ENCODE measurements around the gene CDH12. TPM values are rescaled to one million over a fixed set of nuclear protein-coding genes. Genes with fewer than 3 reads are reported as not detected.
"Not testable (repeated sequence)": the region's sequence is repeated elsewhere in the genome, so short reads cannot be mapped to it uniquely, and the experiment has no call there.

Gene CDH12
- total RNA-seq, 1 experiment from 2014 or later, result not detected

GRCh38 chr5:21985799-21986198 is 867.3 kb downstream of the CDH12 start:
- in situ Hi-C loops (cut with HindIII; ENCODE audit: low sequenced_read_pairs), result not testable (repeated sequence)

DNA sequence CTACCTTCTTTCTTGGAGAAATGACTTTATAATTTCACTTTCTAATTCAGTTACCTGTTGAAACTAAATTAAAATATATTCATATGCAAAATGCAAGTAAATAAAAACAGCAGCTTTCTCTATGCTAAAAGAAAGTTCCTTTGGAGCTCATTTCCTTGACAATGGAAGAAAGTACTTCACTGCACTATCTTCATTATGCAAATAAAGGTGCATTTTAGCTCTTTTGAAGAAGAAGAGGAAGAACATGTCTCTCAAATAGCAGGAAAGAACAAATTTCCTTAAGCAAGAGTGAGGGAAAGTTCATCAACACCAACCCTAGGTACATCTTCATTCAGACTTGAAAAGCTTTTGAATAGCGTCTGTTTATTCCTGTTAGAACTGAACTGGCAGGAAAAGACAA is 901.6 kb downstream of the CDH12 start:
- DNase-seq (ENCODE audit: low spot score); in situ Hi-C loops (cut with HindIII; ENCODE audit: low sequenced_read_pairs): not testable (repeated sequence)

More at GRCh38 chr5:21985799-21986198, 867.3 kb downstream of the CDH12 start:
- DNase-seq (ENCODE audit: low spot score), result not testable (repeated sequence)

DNA sequence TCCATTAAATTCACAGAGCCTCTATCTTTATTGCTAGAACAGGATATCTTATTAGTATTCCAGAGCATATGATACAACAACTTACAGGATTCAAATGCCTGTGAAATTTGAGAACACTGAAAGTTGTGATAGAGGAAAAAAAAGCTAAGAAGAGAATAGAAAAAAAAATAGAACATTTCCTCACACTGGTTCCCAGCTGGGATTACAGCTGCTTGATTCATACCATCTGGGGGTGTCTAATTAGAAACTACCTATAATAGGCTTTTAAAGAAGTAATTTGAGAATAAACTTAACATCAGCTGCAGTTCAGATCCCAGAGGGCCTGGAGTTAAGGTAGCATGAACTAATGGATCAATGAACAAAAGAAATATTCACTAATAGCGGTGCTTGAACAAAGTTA is 922.0 kb downstream of the CDH12 start:
- in situ Hi-C loops (cut with HindIII; ENCODE audit: low sequenced_read_pairs), result no loop called here

DNA sequence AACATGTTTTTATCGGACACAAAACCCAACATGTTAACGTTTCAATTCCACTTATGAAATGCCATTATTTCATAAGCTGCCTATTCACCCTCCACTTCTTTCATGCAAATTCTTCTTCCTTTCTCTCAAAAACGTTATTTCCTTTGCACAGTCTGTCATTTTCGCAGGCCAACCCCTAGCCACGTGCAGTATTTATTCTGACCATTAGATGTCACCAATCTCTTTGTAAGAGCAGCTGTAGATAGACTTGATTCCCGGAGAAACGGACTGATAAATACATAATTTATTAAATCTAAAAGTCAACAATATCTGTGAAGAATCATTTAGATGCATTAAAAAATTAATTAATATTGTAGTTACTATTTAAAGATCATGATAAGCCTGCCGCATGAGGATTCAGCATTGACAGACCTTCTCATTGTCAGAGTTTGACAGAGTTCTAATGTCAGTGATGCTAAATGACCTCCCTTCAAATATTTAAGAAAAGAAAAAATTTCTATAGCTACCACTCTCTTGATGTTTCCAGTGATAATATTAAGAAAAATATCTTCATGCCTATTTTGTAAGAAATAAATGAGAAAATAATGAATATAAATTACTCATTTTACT is 933.6 kb downstream of the CDH12 start:
- in situ Hi-C loops (cut with HindIII; ENCODE audit: low sequenced_read_pairs), result no loop called here
- DNase-seq (ENCODE audit: low spot score), result peak; percentile 70

More for the DNA sequence above, 922.0 kb downstream of the CDH12 start:
- DNase-seq (ENCODE audit: low spot score), result no peak

DNA sequence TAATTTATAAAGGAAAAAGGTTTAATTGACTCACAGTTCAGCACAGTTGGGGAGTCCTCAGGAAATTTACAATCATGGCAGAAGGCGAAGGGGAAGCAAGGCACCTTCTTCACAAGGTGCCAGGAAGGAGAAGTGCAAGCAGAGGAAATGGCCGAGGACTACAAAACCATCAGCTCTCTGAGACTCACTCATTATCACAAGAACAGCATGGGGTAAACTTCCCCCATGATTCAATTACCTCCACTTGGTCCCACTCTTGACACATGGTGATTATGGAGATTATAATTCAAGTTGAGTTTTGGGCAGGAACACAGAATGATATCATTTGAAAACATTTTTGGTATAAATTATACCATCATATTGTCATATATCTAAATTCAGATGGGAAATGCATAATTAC is 934.7 kb downstream of the CDH12 start:
- no peak for DNase-seq (ENCODE audit: low spot score)
- in situ Hi-C loops (cut with HindIII; ENCODE audit: low sequenced_read_pairs), result no loop called here

DNA sequence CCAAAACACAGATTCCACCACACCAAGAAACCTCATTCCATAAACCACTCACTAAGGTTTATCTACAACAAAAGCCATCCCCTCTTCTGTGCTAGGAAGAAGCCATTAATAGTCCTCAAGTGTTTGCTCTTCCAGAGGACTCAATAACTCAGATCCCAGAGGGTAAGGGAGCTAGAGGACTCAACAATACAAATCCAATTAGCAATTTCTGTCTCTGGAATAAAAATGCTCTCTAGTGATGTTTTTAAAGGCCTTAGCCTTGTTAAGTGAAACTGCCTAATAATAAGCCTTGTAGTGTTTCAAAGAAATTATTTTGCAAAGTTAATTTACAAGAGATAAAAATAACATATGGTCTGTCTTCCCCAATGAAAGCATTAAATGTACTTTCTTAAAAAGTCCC is 942.4 kb downstream of the CDH12 start:
- DNase-seq (ENCODE audit: low spot score), result no peak
- in situ Hi-C loops (cut with HindIII; ENCODE audit: low sequenced_read_pairs), result no loop called here

GRCh38 chr5:21895766-21896350 is 957.3 kb downstream of the CDH12 start:
- no peak for DNase-seq (ENCODE audit: low spot score)
- in situ Hi-C loops (cut with HindIII; ENCODE audit: low sequenced_read_pairs), result no loop called here

GRCh38 chr5:21893161-21893560 is 960.0 kb downstream of the CDH12 start:
- in situ Hi-C loops (cut with HindIII; ENCODE audit: low sequenced_read_pairs), result no loop called here
- DNase-seq (ENCODE audit: low spot score), result no peak

DNA sequence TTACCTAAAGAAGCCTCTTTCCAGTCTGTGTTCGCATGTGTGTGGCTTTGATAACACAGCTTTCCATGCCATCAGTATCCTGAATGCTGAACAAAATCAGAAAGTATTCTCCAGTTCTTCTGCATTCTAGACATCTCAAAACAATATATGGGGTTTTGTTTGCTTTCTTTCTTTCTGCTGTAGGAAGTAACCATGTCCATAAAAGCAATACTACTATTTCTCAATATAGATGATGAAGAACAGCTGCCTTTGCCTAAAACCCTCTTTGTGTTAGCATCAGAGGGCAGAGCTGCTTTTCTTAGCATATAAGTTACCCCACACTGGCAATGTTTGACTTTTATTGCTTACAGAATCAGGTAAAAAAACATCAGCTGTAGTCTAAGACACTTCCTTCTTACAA is 963.6 kb downstream of the CDH12 start:
- DNase-seq (ENCODE audit: low spot score), result no peak
- in situ Hi-C loops (cut with HindIII; ENCODE audit: low sequenced_read_pairs), result no loop called here

DNA sequence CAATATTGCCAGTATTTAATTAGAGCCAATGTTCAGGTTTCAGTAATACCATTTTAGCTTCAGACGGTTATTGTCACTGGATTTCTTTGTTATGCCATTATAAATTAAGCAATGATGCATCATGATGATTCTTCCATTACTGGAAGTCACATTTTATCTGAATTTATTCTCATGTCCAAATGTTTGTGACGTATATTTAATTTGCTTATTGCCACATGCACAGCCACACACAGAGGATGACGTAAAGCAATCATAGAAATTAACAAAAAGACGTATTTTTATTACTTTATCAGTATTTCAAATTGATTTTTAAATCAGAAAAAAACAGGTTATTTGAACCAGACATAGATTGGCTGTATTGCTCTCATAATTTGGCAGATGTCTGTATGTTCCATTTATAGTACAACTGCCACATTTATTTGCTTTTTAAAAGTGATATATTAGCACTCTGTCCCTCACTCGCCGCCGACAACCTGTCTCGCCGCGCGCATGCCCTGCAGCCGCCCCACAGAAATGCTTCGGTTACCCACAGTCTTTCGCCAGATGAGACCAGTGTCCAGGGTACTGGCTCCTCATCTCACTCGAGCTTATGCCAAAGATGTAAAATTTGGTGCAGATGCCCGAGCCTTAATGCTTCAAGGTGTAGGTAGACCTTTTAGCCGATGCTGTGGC is 970.9 kb downstream of the CDH12 start:
- DNase-seq (ENCODE audit: low spot score), result no peak
- in situ Hi-C loops (cut with HindIII; ENCODE audit: low sequenced_read_pairs), result no loop called here

DNA sequence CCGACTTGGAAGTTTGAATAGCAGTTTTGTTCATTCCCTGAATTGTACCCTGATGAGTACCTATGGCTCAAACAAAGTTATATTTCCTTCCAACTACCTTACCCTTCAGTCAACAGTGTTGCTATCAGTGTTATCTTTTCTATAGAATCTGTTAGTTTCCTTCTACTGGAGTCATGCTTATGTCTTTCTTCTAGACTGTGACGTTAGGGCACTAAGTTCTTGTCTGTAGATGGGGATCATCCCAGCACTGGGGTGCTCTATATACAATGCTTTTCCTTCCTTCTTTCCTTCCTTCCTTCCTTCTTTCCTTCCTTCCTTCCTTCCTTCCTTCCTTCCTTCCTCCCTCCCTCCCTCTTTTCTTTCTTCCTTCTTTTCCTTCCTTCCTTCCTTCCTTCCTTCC is 973.0 kb downstream of the CDH12 start:
- DNase-seq (ENCODE audit: low spot score), result no peak
- in situ Hi-C loops (cut with HindIII; ENCODE audit: low sequenced_read_pairs), result no loop called here

GRCh38 chr5:21862986-21863385 is 990.2 kb downstream of the CDH12 start:
- DNase-seq (ENCODE audit: low spot score), result peak; percentile 16

DNA sequence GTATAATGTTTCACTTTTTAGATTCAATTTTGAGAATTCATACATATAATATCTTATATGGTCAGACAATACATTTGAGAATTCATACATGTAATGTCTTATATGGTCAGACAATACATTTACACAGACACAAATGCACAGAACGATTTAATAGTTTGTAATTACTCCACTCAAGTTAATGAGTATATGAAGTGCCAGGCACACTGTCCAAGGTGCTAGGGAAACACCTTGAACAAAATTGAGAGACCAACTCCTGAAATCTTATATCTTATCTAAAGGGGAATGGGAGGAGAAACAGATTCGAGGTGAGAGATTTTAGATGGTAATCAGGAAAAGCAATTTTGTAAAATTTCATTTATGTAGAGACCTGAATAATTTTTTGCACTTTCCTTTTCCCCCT is 994.7 kb downstream of the CDH12 start:
- in situ Hi-C loops (cut with HindIII; ENCODE audit: low sequenced_read_pairs), result no loop called here
- DNase-seq (ENCODE audit: low spot score), result no peak

More at GRCh38 chr5:21862986-21863385, 990.2 kb downstream of the CDH12 start:
- in situ Hi-C loops (cut with HindIII; ENCODE audit: low sequenced_read_pairs), result no loop called here

GRCh38 chr5:21856987-21857386 is 996.2 kb downstream of the CDH12 start:
- peak; percentile 1 for DNase-seq (ENCODE audit: low spot score)
- in situ Hi-C loops (cut with HindIII; ENCODE audit: low sequenced_read_pairs), result no loop called here

DNA sequence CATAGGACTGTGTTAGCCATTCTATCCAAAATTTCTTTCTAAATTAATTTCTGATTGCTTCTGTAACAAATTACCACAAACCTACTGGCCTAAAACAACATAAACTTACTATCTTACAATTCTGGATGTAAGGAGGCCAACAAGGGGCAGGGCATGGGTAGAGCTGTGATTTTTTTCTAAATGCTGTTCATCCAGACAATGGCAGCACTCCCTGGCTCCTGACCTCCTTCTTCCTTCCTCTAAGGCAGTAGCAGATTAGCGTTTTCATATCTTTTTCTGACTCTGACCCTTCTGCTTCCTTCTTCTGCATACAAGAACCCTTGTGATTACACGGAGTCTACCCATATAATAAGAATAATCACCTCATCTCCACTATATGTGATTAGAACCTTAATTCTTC is 1005.8 kb downstream of the CDH12 start:
- DNase-seq (ENCODE audit: low spot score), result no peak
- in situ Hi-C loops (cut with HindIII; ENCODE audit: low sequenced_read_pairs), result no loop called here

DNA sequence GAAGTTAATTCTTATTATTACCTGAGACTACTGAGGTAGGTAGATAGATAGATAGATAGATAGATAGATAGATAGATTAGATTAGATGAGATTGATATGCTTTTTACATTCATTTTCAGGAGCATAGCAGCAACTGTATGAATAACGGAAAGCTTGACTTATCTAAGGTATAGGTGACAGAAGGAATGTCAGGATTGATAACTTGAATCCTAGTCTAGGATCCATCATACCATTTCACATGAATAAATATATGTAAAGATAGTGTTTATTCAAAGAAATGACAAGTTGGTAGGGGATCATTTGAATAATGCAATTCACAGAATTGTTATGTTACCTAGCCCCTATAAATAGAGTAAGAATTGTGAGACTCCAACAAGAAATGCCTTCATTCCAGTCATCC is 1008.2 kb downstream of the CDH12 start:
- DNase-seq (ENCODE audit: low spot score), result no peak
- in situ Hi-C loops (cut with HindIII; ENCODE audit: low sequenced_read_pairs), result no loop called here

DNA sequence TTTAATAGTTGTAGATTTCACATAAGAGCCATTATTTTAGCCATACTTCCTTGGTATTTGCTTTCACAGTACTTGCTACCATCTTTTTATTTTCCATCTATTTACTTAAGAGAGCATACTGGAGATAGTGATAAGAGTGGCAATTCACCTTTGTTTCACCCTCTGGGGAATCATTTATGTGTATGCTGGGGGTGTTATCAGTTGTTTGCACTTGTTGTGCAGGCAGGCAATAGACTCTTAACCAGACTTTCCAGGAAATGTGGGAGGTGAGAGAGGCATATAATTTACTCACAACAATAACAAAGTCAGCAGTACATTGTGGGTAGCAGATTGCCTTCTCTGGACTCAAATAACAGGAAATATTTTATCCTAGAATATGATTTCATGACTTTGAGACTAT is 1018.3 kb downstream of the CDH12 start:
- in situ Hi-C loops (cut with HindIII; ENCODE audit: low sequenced_read_pairs), result no loop called here
- DNase-seq (ENCODE audit: low spot score), result no peak

- no peak for DNase-seq (ENCODE audit: low spot score)
- in situ Hi-C loops (cut with HindIII; ENCODE audit: low sequenced_read_pairs), result no loop called here
Observed at GRCh38 chr5:21831145-21831787, 1021.9 kb downstream of the CDH12 start.

DNA sequence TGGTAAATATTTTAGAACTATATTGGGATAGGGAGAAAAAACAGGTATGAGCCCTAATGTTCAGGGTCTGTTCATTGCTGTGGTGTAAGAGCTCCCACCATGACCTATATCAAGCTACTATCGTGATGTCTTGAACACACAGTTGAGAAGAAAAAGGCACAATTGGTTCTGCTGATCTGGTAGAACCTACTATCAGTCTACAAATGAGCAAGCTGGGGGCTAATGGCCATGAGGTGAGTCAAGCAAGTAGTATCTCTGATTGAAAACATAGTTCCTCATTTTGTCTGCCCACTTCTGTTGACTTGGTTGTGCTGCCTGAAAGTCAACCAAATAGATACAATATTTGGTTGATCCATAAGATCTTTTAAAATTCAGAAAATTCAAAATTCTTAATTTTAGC is 1026.3 kb downstream of the CDH12 start:
- DNase-seq (ENCODE audit: low spot score), result no peak
- in situ Hi-C loops (cut with HindIII; ENCODE audit: low sequenced_read_pairs), result no loop called here

GRCh38 chr5:21823588-21823987 is 1029.6 kb downstream of the CDH12 start:
- in situ Hi-C loops (cut with HindIII; ENCODE audit: low sequenced_read_pairs), result no loop called here
- DNase-seq (ENCODE audit: low spot score), result no peak
